HG02852 (cell line): ENCODE measurements around the gene C2orf76.
A peak's percentile ranks its signal among the peaks of the same experiment; 100 is the strongest.
"Not testable (repeated sequence)": the region's sequence is repeated elsewhere in the genome, so short reads cannot be mapped to it uniquely, and the experiment has no call there.

Experiments used
- ATAC-seq: cut with Tn5 transposase; IDR thresholded peaks from one replicate; pipeline ENCODE4 v1.9.1; 2021; ENCODE audit warnings: mild to moderate bottlenecking, moderate library complexity; ENCODE audit not compliant: unreplicated experiment

Gene C2orf76

DNA sequence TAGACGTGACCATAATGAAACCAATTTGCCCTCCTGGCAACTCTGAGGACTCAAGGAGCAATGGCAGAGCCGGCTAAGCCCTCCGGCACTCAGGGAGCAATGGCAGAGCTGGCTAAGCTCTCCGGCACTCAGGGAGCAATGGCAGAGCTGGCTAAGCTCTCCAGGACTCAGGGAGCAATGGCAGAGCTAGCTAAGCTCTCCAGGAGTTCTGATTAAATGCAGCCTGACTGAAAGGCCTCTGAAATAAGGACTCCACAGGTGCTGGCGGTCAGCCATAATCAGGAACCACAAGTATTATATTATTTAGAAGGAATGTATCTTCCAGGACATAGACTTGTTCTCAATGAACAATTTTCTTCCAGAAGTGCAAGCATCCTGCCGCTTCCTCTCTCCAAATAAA is 65.2 kb downstream of the C2orf76 start:
- no peak for ATAC-seq

DNA sequence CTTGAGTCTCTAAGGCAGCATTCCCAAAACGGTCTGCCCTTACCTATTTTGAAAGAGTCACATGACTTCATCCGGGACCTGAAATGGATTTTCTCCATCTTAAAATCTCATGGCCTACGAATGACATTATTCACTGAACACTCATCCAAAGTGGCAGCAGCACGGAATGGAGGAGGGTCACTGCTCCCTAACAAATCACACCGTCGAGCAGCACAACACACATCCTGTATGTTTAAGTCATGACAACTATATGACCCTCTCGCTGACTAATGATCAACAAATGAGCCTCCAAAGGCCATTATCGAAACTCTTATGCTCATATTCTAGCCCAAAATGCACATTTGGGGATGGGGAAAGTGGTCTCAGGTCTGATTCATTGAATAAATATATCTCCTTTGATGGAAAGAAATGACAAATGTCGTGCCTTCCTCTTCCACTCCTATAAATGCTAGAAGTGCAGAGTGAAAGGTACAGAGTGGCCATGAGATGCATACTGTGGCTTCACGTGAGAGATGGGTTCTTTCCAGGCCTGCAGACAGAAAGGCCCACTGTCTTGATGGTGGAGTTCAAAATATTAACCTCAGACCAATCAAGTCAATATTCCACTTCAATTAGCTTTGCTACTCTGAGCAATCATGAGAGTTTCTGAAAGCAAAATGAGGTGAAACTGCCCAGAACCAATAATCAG is 70.8 kb downstream of the C2orf76 start:
- ATAC-seq, result no peak

GRCh38 chr2:119294671-119295070 is 72.0 kb downstream of the C2orf76 start:
- no peak for ATAC-seq

- no peak for ATAC-seq
These were observed 72.7 kb downstream of the C2orf76 start for GRCh38 chr2:119293900-119294299.

- no peak for ATAC-seq
These were observed 73.4 kb downstream of the C2orf76 start for GRCh38 chr2:119293254-119293653.

DNA sequence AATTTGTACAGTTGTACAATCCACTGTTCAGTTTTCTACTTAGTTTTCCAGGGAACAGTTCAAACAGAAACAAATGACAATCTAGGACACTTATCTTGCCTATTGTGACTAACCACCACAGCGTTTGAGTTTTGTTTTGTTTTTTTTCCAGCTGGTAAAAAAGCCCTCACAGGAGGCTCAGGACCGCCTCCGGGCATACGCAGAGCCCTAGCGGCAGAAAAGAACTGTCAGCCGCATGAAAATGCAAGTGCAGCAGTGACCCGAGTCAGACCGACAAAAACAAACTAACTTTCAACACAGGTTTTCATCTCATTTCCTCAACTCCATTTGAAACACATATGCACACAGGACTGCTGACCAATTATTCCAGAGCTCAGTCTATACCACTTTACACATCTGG is 74.4 kb downstream of the C2orf76 start:
- ATAC-seq, result no peak

- ATAC-seq, result no peak
These were observed 75.0 kb downstream of the C2orf76 start for GRCh38 chr2:119291588-119292167.

- ATAC-seq, result peak; percentile 97
These were observed 75.6 kb downstream of the C2orf76 start for GRCh38 chr2:119290859-119291587.

GRCh38 chr2:119289642-119290041 is 77.0 kb downstream of the C2orf76 start:
- no peak for ATAC-seq

- no peak for ATAC-seq
These were observed 77.5 kb downstream of the C2orf76 start for GRCh38 chr2:119289093-119289492.

DNA sequence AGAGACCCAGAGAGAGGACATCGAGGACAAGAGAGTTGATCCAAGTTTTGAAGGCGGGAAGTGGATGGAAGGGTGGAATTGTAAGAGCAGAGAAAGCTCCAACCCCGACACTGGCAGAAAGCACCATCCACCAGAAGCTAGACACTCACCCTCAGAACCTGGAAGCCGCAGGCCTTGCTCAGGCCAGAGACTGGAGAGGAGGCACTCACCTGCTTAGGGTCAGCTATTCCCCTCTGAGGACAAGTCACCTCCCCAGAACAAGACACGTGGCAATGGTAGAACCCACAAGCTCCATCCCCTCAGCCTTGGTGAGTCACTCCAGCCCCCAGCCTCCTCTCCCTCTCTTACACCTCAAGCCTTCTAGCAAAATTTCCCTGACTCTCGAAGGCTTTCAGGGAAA is 78.1 kb downstream of the C2orf76 start:
- no peak for ATAC-seq

DNA sequence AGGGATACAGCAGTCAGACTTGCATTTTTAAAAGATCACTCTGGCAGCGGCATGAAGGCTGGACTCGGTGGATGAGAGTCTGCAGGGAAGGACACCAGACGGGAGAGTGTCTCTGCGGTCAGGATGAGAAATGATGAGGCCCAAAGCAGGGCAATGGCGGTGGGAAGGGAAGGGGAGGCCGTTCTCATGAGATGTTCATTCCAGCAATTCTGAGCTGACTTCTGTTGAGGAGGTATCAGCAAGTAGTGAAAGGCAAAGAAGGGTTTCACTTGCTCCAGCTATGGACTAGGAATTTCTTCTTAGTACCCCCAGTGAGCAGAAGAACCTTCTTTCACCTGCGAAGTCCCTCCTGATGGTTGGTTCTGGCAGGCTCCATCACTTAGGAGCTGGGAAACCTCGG is 80.0 kb downstream of the C2orf76 start:
- no peak for ATAC-seq

- ATAC-seq, result no peak
These were observed 82.7 kb downstream of the C2orf76 start for GRCh38 chr2:119283873-119284331.

DNA sequence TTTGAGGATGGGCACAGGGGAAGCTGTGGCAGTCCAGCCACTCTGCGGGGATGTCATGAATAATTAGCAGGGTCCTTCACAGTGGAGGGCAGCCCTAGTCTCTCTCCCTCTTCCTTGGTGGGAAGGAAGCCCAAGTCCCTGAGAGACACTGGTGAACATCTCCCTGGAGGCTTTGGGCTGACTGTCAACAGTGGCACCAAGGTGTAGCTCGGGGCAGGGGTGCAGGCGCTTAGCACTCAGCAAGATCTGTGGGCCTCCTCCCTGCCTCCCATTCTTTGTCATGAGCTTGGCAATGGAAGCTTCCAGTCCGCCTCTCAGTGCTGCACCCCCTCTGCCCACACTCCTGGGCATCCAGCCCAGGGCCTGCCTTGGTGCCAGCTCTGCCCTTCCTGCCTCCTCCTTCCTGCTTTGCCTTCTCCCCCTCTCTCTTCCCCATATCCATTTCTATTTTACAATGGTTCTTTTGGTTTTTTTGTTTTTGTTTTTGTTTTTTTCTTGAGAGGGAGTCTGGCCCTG is 83.6 kb downstream of the C2orf76 start:
- no peak for ATAC-seq

DNA sequence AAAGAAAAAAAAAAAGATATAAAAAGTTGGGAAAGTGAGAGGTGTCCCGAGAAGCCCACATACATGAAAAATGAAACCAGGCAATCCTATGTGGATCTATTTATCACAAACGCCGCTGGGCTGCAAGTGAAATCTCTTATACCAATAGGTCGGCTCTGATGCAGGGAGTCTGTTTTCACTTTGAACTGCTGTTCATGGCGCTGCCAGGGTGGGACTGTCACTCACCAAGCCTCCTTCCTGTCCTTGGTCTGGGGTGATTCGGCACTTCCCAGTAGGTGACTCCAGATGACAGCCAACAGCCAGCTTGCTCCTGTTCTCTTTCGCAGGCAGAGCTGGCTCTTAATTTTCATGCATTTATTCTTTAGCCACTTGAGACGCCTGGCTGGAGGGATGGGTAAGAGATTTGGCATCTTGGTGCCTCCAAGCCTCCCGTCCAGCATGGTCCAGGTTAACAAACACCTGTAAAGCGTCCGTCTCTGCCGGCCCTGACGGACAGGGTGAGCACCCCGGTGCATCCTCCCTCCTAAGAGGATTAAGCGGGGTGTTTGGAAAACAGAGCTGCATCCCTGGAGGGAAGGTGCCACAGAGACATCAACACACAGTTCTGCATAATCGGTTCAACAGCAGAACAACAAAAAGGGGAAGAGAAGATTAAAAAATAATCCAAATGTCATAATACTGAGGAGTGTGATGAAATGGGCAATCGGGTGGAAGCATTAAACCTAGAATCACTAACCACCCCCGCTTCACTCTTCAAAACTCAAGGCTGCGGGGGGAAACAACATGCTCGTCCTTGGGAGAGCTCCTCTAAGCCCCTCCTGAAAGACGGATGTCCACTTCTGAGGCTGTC is 84.3 kb downstream of the C2orf76 start:
- no peak for ATAC-seq

DNA sequence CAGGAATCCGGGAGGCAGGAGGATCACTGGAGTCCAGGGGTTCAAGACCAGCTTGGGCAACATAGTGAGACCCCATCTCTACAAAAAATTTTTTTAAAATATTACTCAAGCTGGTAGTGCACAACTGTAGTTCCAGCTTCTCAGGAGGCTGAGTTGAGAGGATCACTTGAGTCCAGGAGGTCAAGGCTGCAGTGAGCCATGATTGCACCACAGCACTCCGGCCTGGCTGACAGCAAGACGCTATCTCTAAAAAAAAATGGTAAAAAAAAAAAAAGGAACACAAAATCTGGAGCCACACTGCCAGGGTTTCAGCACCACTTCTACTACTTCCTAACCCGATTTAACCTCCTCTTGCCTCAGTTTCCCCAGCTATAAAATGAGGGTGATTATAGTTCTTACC is 86.0 kb downstream of the C2orf76 start:
- ATAC-seq, result no peak

DNA sequence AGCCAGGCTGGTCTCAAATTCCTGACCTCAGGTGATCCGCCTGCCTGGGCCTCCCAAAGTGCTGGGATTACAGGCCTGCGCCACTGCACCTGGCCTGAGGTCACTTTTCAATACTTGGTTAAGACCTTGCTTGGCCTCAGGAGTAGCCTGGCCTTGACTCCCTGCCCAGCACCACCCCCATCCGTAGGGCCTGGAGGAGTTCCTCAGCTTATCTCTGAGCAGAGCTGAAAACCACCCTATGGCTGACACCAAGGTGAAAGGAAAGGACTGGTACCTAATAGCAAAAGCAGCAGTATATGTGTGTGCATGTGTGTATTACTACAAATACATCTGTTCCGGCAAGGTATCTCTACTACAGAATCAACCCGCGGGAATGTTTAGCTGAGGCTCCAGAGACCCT is 87.0 kb downstream of the C2orf76 start:
- ATAC-seq, result no peak

DNA sequence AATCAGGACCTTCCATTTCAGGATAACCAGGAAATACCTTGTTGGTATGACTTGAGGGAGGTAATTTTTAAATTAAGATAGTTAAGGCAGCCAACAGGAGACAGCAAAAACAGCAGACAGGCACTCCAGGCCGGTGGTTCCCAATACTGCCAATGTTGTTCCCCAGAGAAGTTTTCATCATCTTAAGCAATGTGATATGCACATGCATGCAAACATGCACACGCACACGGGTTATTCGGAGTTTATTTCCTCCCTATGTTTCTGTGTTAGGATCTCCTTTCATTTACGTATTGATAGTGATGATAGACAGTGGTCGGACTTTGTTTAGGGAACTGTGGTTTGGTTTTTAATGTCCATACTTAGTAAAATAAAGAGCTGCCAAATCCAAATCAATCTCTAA is 87.7 kb downstream of the C2orf76 start:
- ATAC-seq, result no peak

- not testable (repeated sequence) for ATAC-seq
These were observed 88.2 kb downstream of the C2orf76 start for GRCh38 chr2:119278385-119278784.

- ATAC-seq, result no peak
These were observed 89.8 kb downstream of the C2orf76 start for GRCh38 chr2:119276864-119277263.

- no peak for ATAC-seq
These were observed 99.0 kb downstream of the C2orf76 start for GRCh38 chr2:119267604-119268003.
